ENCODE data around the gene HDAC4. TPM values are rescaled to one million over a fixed set of nuclear protein-coding genes. Genes with fewer than 3 reads are reported as not detected.

Gene HDAC4
- total and polyA plus RNA-seq, 2 of the 8 experiments (the other 6 are each of a cell fraction or from before 2014, with no cell fraction given) = 15.4 to 31.5 TPM

GRCh38 chr2:239253701-239254436 lies 147.0 kb downstream of the HDAC4 start (continued):
- TF ChIP-seq TBP (IDR thresholded peaks at IDR 0.05; ENCODE audit: low read depth, low read length) (no peak), CHD1 (IDR thresholded peaks at IDR 0.05; ENCODE audit: low read depth, low read length) (no peak), HDAC6 (IDR thresholded peaks at IDR 0.05; ENCODE audit: low read depth, low read length) (no peak), SP4 (IDR thresholded peaks at IDR 0.05; ENCODE audit: low read length) (no peak)

Data from H1 (cell line).